Osteoblast (primary cell): ENCODE measurements around the gene COL13A1. TPM values are rescaled to one million over a fixed set of nuclear protein-coding genes. Genes with fewer than 3 reads are reported as not detected.

ENCODE experiments used
- DNase-seq: peaks from one replicate; pipeline ENCODE4 v3.0.0; 2011; ENCODE audit warnings: low spot score, mixed read lengths; ENCODE audit not compliant: insufficient read length; ENCODE audit errors: missing footprints
- H2AFZ ChIP-seq: 2 replicates; pipeline ENCODE4 v1.6.0; 2011; ENCODE audit warnings: mild to moderate bottlenecking, low read length
- H3K27ac ChIP-seq: 2 replicates; pipeline ENCODE4 v1.5.1; 2011; ENCODE audit warnings: mild to moderate bottlenecking, low read depth, low read length, moderate library complexity
- H3K27me3 ChIP-seq: 2 replicates; pipeline ENCODE4 v1.6.0; 2012; ENCODE audit warnings: mild to moderate bottlenecking, control low read depth, inconsistent platforms, low read length, moderate library complexity; ENCODE audit not compliant: insufficient read depth
- H3K36me3 ChIP-seq: 2 replicates; pipeline ENCODE4 v1.5.1; 2011; ENCODE audit warnings: mild to moderate bottlenecking, low read length, control low read depth, moderate library complexity; ENCODE audit not compliant: insufficient read depth
- H3K4me1 ChIP-seq: 2 replicates; pipeline ENCODE4 v1.5.1; 2011; ENCODE audit warnings: mild to moderate bottlenecking, low read length, control low read depth, moderate library complexity; ENCODE audit not compliant: insufficient read depth
- H3K4me2 ChIP-seq: 2 replicates; pipeline ENCODE4 v1.6.0; 2011; ENCODE audit warnings: mild to moderate bottlenecking, low read length; ENCODE audit not compliant: insufficient read depth
- H3K4me3 ChIP-seq: fragments of 200-600 bp; sonication (generic); 3 replicates; pipeline ENCODE4 v1.5.1; 2012; ENCODE audit warnings: mild to moderate bottlenecking, low read length, inconsistent platforms; ENCODE audit not compliant: insufficient read depth
- H3K79me2 ChIP-seq: 2 replicates; pipeline ENCODE4 v1.6.0; 2012; ENCODE audit warnings: mild to moderate bottlenecking, low read length, control low read depth, inconsistent platforms; ENCODE audit not compliant: insufficient read depth
- H3K9me3 ChIP-seq: 2 replicates; pipeline ENCODE4 v1.5.1; 2011; ENCODE audit warnings: low read depth, low read length, control low read depth
- H4K20me1 ChIP-seq: 2 replicates; pipeline ENCODE4 v1.6.0; 2012; ENCODE audit warnings: mild to moderate bottlenecking, low read length, control low read depth; ENCODE audit not compliant: insufficient read depth
- CTCF ChIP-seq: IDR thresholded peaks from 2 replicates; pipeline ENCODE4 v1.5.1; 2011; ENCODE audit warnings: mild to moderate bottlenecking, low read depth, low read length, moderate library complexity; ENCODE audit errors: extremely low read depth
- total RNA-seq: library from RNA; depleted of rRNA; stranded (reverse); fragments of >200 nt; gene quantifications from 2 replicates; pipeline ENCODE4 v1.2.3, GENCODE V29; 2012

COL13A1 gene
- total RNA-seq, 1 donor = 1.1 TPM

DNA sequence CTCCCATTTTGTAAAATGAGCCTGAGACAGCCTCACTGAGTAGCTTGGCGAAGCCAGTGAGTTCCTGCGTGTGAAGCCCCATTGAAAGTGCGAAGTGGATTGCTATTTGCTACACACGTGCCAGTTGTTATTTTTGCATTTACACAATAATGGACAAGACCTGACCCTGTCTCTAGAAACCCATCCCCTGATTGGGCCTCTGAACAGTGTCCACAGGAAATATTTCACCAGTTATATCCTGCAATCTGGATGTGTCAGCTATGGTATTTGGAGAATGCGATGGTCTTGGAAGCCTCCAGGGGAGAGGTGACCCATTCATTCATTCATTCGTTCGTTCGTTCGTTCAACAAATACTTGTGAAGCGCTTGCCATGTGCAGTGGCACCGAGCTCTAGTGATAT, 37.1 kb downstream of the COL13A1 start:
- DNase-seq = peak; percentile 91
- Histone ChIP-seq H3K4me3 (no peak overlapping the region), H2AFZ (peak overlapping the region; percentile 11), H3K79me2 (no peaks in the 10 kb centered on the region), H3K27ac (peak overlapping the region; percentile 49), H3K4me1 (peaks cover 25% of the 10 kb centered on the region), H4K20me1 (no peaks in the 10 kb centered on the region), H3K36me3 (no peaks in the 10 kb centered on the region), H3K27me3 (no peaks in the 10 kb centered on the region), H3K9me3 (no peaks in the 10 kb centered on the region), H3K4me2 (no peak overlapping the region)
- TF ChIP-seq CTCF = no peak

DNA sequence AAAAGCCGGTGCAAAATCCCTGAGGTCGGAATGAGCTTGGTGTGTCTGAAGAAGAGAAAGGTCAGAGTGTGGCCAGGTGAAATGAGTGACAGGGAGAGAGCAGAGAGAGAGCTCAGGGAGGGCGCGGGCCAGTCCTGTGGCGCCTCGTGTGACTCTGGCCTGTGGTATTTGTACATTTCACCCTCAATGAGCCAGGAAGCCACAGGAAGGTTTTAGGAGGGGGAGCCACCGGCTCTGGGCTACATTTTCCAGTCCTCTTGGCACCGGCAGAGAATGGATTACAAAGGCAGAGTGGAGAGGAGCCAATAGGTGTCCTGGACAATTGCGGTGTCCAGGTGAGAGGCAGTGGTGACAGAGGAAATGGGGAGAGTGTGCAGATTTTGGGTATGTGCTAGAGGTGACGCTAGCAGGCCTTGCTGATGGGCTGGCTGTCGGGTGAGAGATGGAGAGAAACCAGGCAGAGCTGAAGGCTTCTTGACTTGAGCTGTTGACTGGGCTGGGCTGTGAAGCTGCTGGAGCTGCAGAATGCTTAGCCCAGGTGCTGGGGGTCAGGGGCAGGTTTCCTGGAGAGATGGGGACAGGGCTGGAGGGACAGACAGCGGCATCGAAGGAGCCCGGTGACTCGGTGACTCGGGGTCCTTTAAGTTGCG, 38.1 kb downstream of the COL13A1 start:
- Histone ChIP-seq H4K20me1 (no peaks in the 10 kb centered on the region), H3K4me1 (peaks cover 25% of the 10 kb centered on the region), H2AFZ (peak overlapping the region; percentile 21), H3K27me3 (no peaks in the 10 kb centered on the region), H3K9me3 (no peaks in the 10 kb centered on the region), H3K4me3 (no peak overlapping the region), H3K4me2 (peak overlapping the region; percentile 45), H3K36me3 (no peaks in the 10 kb centered on the region), H3K27ac (peak overlapping the region; percentile 49), H3K79me2 (no peaks in the 10 kb centered on the region)
- DNase-seq = peak; percentile 95
- no peak for TF ChIP-seq CTCF

GRCh38 chr10:69840773-69841172, 39.1 kb downstream of the COL13A1 start:
- H4K20me1 ChIP-seq = no peaks in the 10 kb centered on the region
- H3K4me3 ChIP-seq = no peak overlapping the region
- H3K9me3 ChIP-seq = no peaks in the 10 kb centered on the region
- peaks cover 29% of the 10 kb centered on the region for H3K4me1 ChIP-seq
- H3K27me3 ChIP-seq = no peaks in the 10 kb centered on the region
- H3K4me2 ChIP-seq = no peak overlapping the region
- TF ChIP-seq CTCF = no peak
- H3K36me3 ChIP-seq = no peaks in the 10 kb centered on the region
- H2AFZ ChIP-seq = no peak overlapping the region
- H3K79me2 ChIP-seq = no peaks in the 10 kb centered on the region
- H3K27ac ChIP-seq = no peak overlapping the region
- no peak for DNase-seq

DNA sequence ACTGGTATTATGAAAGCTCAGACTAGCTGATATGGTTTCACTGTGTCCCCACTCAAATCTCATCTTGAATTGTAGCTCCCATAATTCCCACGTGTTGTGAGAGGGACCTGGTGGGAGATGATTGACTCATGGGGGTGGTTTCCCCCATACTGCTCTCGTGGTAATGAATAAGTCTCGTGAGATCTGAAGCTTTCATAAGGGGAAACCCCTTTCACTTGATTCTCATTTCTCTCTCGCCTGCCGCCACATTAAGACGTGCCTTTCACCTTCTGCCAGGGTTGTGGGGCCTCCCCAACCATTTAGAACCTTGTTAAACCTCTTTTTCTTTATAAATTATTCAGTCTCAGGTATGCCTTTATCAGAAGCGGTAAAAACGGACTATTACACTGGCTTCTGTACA, 40.3 kb downstream of the COL13A1 start:
- Histone ChIP-seq H3K4me2 (no peak overlapping the region), H3K4me3 (no peak overlapping the region), H4K20me1 (no peaks in the 10 kb centered on the region), H2AFZ (no peak overlapping the region), H3K27ac (no peak overlapping the region), H3K36me3 (no peaks in the 10 kb centered on the region), H3K4me1 (peaks cover 42% of the 10 kb centered on the region), H3K79me2 (no peaks in the 10 kb centered on the region), H3K9me3 (no peaks in the 10 kb centered on the region), H3K27me3 (no peaks in the 10 kb centered on the region)
- no peak for TF ChIP-seq CTCF
- no peak for DNase-seq
